NT2/D1 (cell line): Measurements from ENCODE around the gene CALML5.

Experiments
- DNase-seq: peaks from one replicate; pipeline ENCODE4 v3.0.0-alpha.2; 2011; ENCODE audit warnings: low read depth, low spot score
- H3K27me3 ChIP-seq: 2 replicates; pipeline ENCODE4 v1.6.0; 2011; ENCODE audit warnings: mild to moderate bottlenecking; ENCODE audit not compliant: insufficient read length, insufficient read depth
- H3K36me3 ChIP-seq: 2 replicates; pipeline ENCODE4 v1.6.1; 2011; ENCODE audit warnings: mild to moderate bottlenecking, low read length, mixed read lengths; ENCODE audit not compliant: insufficient read depth, insufficient read length
- H3K4me1 ChIP-seq: 2 replicates; pipeline ENCODE4 v1.5.1; 2011; ENCODE audit not compliant: insufficient read depth, insufficient read length
- H3K4me3 ChIP-seq: 2 replicates; pipeline ENCODE4 v1.5.1; 2011; ENCODE audit warnings: low read depth; ENCODE audit not compliant: insufficient read length
- H3K9ac ChIP-seq: 2 replicates; pipeline ENCODE4 v1.6.0; 2011; ENCODE audit warnings: low read depth; ENCODE audit not compliant: insufficient read length
- H3K9me3 ChIP-seq: 2 replicates; pipeline ENCODE4 v1.5.1; 2011; ENCODE audit warnings: mild to moderate bottlenecking, low read length; ENCODE audit not compliant: insufficient read depth
- SUZ12 ChIP-seq: IDR thresholded peaks from 2 replicates; pipeline ENCODE4 v1.6.1; 2011; ENCODE audit not compliant: insufficient read length, insufficient read depth; ENCODE audit errors: extremely low read depth
- YY1 ChIP-seq: IDR thresholded peaks from 2 replicates; pipeline ENCODE4 v1.6.1; 2011; ENCODE audit not compliant: insufficient read length, insufficient read depth
- ZNF274 ChIP-seq: IDR thresholded peaks from 2 replicates; pipeline ENCODE4 v1.6.1; 2011; ENCODE audit warnings: mild to moderate bottlenecking, low read depth, low read length

CALML5 gene

GRCh38 chr10:5468262-5469106, 30.9 kb downstream of the CALML5 start:
- Histone ChIP-seq H3K9me3 (peaks cover 8% of the 10 kb centered on the region; the same call in 1 of the 2 replicates), H3K9ac (peak overlapping the region; percentile 42), H3K4me3 (no peak overlapping the region), H3K27me3 (no peaks in the 10 kb centered on the region), H3K36me3 (no peaks in the 10 kb centered on the region), H3K4me1 (peaks cover 19% of the 10 kb centered on the region)
- DNase-seq, result no peak
- TF ChIP-seq YY1 (no peak), ZNF274 (no peak), SUZ12 (no peak)

- Histone ChIP-seq H3K9me3 (peaks cover 8% of the 10 kb centered on the region; the same call in 1 of the 2 replicates), H3K4me1 (peaks cover 19% of the 10 kb centered on the region), H3K4me3 (no peak overlapping the region), H3K9ac (no peak overlapping the region), H3K27me3 (no peaks in the 10 kb centered on the region), H3K36me3 (no peaks in the 10 kb centered on the region)
- no peak for DNase-seq
- TF ChIP-seq YY1, result no peak
- TF ChIP-seq ZNF274, result no peak
- TF ChIP-seq SUZ12, result no peak
These were observed 31.6 kb downstream of the CALML5 start for GRCh38 chr10:5467634-5468255.

GRCh38 chr10:5467207-5467535, 32.2 kb downstream of the CALML5 start:
- Histone ChIP-seq H3K9me3 (peaks cover 8% of the 10 kb centered on the region; the same call in 1 of the 2 replicates), H3K36me3 (no peaks in the 10 kb centered on the region), H3K4me3 (no peak overlapping the region), H3K27me3 (no peaks in the 10 kb centered on the region), H3K9ac (peak overlapping the region; percentile 56), H3K4me1 (peaks cover 19% of the 10 kb centered on the region)
- TF ChIP-seq YY1 (no peak), ZNF274 (no peak), SUZ12 (no peak)
- no peak for DNase-seq

GRCh38 chr10:5466451-5467206, 32.7 kb downstream of the CALML5 start:
- Histone ChIP-seq H3K27me3 (no peaks in the 10 kb centered on the region), H3K4me3 (peak overlapping the region; percentile 41), H3K36me3 (no peaks in the 10 kb centered on the region), H3K9ac (peak overlapping the region; percentile 92), H3K4me1 (peaks cover 19% of the 10 kb centered on the region), H3K9me3 (peaks cover 8% of the 10 kb centered on the region; the same call in 1 of the 2 replicates)
- DNase-seq, result peak; percentile 43
- no peak for TF ChIP-seq YY1
- no peak for TF ChIP-seq ZNF274

GRCh38 chr10:5465976-5466450, 33.4 kb downstream of the CALML5 start:
- Histone ChIP-seq H3K27me3 (no peaks in the 10 kb centered on the region), H3K9ac (peak overlapping the region; percentile 92), H3K9me3 (peaks cover 8% of the 10 kb centered on the region; the same call in 1 of the 2 replicates), H3K4me1 (peaks cover 19% of the 10 kb centered on the region), H3K36me3 (peaks cover 2% of the 10 kb centered on the region), H3K4me3 (peak overlapping the region; percentile 41)
- TF ChIP-seq ZNF274 (no peak), YY1 (no peak), SUZ12 (no peak)
- no peak for DNase-seq

GRCh38 chr10:5464546-5464945, 34.8 kb downstream of the CALML5 start:
- Histone ChIP-seq H3K27me3 (no peaks in the 10 kb centered on the region), H3K4me3 (no peak overlapping the region), H3K9ac (no peak overlapping the region), H3K36me3 (peaks cover 15% of the 10 kb centered on the region), H3K4me1 (peaks cover 9% of the 10 kb centered on the region), H3K9me3 (peaks cover 8% of the 10 kb centered on the region; the same call in 1 of the 2 replicates)
- TF ChIP-seq ZNF274 (no peak), SUZ12 (no peak), YY1 (no peak)
- no peak for DNase-seq

- TF ChIP-seq SUZ12 (no peak), ZNF274 (no peak), YY1 (no peak)
- Histone ChIP-seq H3K9ac (no peak overlapping the region), H3K4me3 (no peak overlapping the region), H3K9me3 (peaks cover under 1% of the 10 kb centered on the region; the same call in 1 of the 2 replicates), H3K4me1 (no peaks in the 10 kb centered on the region), H3K36me3 (peaks cover 26% of the 10 kb centered on the region), H3K27me3 (no peaks in the 10 kb centered on the region)
- DNase-seq, result no peak
These were observed 36.5 kb downstream of the CALML5 start for GRCh38 chr10:5462841-5463293.
